Midbrain (tissue), 1 donor: ENCODE data around the gene SMIM24.

Experiments used
- DNase-seq: peaks from one replicate; lab custom pipeline; 2025; lab: John Stamatoyannopoulos, UW

Gene SMIM24

DNA sequence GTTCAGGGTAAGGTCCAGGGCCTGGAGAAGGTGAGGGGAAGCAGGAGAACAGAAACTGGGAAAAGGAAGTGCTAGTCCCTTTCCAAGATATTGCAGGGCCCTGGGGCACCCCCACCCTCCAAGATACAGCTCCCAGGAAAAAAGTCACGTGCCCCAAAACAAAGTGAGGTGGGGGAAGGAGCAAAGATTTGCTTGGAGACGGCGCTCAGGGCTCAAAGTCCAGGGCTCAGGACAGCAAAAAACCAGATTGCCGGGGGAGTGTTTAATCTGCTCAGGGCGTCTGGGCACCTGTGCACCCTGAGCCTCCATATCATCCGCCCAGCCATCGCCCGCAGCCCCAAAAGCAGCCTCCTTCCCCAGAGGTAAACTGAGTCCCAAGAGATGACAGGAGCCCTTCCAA, 6.3 kb downstream of the SMIM24 start:
- DNase-seq = no peak

DNA sequence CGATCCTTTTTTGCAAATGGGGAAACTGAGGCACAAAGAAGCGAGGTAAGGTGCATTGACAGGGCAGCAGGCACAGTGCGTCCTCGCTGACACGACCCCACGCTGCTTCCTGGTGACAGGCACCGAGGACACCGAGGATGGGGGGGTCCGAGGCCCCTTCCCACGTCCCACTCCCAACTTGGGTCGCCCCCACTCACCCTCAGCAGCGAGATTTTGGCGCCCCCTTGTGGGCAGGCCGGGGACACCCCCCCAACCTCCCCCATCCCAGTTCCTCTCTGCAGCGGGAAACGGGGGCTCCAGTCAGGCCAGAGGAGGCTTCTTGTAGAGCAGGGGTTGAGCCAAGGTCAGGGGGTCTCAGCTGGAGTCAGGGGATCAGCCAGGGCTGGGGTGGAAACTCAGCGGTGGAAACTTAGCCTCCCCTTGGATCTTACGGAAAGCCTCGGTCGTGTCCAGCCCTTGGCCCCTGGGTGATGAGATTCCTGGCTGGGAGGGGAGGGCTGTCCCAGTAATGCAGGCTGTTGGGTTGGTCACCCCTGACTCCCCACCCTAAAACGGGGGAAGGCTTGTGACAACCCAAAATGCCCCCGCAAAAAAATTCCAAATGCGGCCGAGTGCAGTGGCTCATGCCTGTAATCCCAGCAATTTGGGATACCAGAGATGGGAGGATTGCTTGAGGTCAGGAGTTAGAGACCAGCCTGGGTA, 8.2 kb downstream of the SMIM24 start:
- peak; percentile 20 for DNase-seq

DNA sequence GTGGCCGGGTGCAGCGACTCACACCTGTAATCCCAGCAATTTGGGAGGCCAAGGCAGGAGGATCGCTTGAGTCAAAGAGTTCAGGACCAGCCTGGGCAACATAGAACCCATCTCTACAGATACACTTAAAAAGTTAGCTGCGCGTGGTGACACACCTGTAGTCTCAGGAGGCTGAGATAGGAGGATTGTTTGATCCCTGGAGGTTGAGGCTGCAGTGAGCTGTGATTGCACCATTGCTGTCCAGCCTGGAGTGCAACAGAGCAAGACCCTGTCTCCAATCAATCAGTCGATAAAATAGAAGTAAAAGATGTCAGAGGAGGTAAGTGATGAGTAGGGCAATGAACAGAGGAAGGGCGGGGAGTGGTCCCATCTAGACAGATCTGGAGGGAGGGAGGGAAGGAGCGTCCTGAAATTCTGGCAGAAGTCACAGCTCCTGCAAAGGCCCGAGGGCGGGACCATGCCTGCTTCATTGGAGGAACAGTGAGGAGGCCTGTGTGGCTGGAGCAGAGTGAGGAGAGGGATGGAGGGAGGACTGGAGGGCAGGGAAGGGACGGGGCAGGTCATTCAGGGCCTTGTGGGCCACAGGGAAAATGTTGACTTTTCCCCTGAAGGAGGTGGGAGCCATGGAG, 9.7 kb downstream of the SMIM24 start:
- DNase-seq = no peak

DNA sequence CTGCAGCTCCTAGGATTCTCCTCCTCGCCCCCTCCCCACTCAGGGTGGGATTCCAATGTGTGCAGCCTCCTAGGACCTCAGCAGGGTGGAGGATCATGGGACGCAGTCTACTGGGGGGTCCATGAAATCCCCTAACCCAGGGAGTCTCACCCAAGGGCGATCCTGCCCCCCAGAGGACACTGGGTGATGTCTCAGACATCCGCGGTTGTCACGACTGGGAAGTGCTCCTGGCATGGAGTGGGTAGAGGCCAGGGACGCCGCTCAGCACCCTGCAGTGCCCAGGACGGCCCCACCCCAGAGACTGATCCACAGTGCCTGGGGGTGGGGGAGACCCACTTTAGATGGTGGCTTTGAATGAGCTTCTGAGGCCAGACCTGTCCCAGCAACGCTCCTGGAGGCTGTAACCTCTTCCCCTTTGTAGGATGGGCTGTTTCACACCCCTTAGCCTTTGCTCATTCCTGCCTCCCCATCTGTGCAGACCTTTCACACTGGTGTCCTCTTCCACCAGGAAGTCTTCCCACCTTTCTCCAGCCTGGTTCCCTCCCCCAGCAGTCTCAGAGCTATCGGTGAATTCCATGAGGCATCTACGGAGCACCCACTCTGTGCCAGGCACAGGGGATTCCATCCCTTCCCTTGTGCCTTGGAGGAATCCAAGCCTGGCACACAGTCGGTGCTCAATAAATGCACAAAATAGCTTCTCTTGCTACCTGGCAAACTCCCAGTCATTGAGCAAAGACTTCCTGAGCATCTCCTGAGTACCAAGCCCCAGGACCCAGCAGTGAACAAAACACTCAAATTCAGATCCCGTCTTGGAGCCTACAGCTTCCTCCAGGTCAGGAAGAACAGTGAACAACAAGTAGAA, 10.5 kb downstream of the SMIM24 start:
- no peak for DNase-seq

DNA sequence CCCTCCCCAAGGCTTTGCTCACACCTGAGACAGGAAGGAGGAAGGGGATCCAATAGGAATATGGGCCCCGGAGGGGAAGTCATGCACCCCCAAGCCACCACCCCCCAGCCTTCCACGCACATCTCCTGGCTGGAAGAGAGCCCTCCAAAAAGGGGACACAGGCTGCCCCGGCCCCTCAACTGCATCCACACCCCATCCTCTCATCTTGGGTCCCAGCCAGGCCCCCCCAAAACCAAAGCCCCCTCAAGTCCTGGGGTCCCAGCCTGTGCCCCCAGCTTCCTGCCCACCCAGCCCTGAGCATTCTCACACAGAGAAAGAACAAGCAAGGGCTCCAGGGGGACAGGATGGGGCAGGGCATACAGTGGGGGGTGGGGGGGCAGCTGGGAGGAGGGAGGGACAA, 12.1 kb downstream of the SMIM24 start:
- DNase-seq = no peak

DNA sequence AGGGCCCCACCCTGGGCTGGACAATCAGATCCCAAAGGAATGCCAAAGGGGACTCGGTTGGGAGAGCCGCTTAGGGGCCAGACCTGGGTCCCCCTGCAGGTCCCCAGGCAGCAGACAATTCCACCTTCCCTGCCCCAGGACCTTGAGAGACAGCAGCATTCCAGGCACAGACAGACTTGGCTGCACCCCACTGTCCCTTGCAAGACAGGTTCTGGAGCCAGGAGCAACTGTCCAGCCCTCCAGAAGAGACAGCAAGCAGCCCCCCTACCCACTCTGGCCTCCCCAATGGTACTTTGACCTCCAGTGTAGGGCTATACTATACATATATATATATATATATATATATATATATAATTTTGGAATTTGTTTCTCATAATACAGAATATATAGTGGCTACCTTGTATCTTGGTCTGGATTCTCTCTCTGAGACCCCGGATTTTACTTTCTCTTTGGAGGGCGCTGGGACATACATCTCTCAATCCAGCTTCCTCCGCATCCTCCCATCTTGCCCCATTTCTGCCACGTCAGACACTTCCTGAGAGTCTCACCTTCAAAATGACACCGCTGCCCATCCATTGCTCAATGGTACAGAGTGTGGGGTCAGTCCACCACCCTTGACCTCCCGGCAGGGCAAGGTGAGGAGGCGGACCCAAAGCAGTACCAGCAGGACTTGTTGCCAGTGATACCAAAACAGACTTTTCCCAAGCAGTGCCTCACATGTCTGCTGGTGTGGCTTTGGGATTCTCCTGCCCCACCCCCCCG, 12.7 kb downstream of the SMIM24 start:
- no peak for DNase-seq

DNA sequence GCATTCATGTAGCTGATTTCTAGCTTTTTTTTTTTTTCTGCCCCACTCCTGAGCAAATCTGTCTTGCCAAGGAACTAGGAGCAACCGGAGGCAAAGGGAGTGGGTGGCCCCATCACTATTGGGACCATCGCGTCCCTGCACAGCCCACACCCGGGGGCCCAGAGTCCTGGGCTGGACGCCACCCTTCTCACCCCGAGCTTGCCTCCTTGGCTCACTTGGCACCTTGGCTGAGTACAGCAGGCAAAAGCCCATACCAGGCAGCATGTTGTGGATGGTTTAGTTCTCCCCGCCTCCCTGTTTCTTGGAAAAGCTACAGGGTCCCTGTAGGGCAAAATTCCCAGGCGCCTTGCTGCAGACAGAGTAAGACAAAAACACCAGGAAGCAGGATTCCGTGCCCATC, 13.7 kb downstream of the SMIM24 start:
- peak; percentile 65 for DNase-seq

DNA sequence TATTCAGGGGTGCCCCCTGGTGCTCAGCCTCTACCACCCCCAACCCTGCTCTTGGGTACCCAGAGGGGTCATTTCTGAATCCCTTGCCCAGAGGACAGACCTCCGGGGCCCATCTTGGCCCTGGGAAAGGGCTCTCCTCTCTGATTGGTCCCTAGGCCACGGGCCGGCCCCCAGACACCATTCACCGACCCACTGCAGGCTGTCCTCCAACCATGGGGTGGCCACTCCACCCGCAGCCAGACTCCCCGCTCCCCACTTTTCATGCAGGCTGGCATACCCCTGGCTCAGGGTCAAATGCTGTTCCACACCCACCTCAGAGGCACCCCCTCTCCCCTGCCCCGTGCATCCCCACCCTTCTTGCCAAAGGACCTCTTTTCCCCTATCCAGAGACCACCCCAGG, 14.8 kb downstream of the SMIM24 start:
- no peak for DNase-seq

DNA sequence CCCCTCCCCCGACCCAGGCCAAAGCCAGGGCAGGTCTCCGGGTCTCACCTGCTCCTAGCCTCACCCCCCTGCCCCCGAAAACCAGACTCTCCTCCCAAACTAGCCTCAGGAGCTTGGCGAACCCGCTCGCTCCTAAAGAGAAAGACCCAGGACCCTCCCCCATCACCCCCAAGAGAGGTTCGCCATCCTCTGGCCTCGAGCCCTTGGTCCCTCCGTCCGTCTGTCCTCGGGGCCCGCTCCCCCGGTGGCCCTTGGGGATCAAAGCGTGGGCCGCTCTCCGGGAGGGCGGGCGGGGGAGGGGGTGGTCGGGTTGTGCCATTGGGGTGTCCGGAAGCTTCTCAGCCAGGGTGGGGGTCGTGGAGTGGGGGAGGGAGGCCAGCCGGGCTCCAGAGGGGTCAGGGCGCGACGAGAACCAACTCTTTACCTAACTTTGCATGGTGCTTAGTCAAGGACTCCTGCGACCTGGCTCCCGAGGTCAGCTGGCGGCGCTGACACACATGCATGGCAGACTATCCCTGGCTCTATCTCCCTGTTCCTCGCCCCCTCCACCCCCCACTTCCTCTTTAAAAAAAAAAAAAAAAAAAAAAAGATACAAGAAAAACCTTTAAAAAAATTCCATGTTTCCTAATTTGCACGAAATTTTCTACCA, 15.6 kb downstream of the SMIM24 start:
- DNase-seq = no peak

DNA sequence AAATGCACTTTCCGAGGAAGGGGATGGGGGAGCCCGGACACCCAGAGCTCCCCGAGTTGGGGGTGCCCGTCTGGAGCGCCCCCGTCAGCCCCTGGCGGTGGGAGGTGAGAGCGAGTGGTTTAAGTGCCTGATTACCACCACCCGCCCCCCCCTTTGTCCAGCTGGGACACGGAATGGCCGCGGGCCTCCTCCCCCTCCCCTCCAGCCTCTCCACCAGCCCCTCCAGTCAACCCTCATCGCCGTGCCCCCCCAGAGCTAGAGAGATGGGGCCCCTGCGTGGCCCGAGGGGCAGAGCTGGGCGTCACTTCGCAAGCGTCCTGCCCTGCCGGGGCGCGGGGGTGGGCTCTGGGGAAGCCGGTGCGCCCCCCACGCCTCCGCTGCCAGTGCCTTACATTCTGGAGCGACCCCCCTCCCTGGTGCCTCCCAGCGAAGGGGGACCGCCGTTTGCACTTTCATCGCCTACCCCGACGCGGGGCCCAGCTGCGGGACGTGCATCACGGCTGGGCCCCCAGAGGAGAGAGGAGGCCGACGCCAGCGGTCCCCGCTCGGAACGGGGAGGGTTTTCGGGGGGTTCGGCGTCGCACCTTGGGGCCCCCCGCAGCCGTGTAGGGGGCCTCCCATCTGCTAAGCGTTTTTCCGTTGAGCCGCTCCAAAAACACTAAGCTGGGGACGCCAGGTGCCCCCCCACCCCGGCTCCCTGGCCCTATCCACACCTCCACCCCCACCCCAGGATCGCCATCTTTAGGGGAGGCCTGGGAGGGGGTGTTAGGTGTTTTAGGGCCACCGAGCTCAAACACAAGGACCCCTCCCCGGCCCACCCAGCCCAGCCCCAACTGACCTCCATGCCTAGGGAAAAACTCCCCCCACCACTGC, 16.4 kb downstream of the SMIM24 start:
- no peak for DNase-seq

DNA sequence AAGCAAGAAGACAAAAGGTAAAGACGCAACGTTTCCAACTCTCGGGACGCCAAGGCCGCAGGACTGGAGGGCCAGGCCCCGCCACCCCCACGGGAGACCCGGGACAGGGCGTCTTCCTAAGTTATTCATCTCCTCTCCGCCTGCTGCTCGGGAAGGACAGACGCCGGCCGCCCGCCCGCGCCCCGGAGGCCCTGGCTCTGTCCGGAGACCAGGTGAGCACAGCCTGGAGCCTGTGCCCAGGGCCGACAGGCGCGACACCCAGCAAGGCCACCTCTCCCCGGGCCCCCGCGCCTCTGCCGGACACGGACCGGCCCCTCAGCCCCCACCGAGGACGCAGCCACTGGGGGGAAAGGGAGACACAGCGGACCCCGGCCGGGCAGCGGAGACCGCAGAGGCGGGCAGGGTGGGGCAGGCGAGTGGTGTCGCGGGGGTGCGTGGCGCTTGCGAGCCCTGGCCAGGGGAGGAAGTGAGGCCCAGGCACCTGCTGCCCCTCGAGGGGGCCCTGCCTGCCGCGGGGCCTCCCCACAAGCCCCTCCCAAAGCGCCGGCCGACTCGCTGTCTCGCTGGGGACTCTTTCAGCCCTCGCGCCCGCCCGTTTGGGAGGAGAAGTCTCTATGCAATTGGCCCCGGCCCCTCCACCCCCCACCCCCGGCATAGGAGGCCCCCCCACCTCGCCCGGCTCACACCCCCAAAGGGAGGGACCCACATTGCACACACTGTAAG, 17.2 kb downstream of the SMIM24 start:
- no peak for DNase-seq

DNA sequence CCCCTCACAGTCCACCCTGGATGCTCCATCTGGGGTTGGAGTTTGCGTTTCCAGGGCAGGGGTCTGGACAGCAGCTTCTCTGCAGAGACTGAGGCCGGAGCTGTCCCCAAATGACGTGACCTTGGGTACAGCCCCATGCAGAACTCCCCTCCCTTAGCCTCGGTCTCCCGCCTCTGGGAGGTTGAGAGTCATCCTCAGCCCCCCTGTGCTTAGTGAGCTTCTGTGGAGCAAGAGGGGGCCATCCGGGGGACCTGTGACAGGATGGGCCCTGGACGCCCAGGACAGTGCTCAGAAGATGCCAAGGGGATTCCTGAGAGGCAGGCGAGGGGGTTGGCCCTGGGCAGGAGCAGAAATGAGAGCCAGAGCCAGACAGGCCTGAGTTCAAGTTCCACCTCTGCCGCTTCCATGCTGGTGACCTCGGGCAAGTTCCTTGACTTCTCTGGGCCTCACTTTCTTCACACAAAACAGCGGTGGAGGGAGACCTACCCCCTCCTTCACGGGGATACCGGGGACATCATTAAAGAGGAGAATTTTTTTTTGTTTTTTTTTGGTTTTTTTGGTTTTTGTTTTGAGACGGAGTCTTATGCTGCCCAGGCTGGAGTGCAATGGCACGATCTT, 20.3 kb downstream of the SMIM24 start:
- no peak for DNase-seq

DNA sequence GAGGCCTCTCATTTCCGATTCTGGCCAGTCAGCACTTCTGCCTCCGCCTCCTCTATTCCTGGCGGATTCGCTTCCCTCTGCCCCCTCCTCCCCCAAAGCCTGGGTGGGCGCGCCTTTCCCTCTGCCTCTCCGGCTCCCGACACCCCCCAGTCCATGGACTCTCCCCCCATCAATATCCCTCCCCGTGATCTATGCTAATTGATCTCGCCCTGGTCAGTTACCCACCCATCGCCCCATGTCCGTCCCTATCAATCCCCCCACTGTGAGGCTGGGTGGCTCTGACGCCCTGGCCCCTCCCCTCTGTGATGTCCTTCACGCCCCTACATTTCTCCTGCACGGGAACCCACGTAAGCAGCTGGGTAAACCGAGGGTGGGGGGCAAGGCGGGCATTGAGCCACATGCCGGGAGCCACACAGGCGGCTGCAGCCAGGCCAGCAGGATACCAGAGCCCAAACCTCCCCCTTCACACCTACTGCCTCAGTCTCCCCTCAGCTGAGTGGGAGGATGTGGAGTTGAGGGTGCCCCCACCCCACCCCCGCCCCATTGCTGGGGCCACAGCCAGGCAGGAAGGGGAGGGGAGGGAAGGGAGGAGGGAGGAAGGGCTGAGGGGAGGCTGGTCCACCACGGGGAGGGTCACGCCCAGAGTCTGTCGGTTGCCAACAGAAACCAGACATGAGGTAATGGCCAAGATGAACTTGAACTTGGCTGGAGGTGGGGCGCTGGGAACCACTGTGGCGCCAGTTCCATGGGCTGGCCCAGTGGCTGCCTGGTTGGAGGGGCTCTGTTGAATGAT, 21.0 kb downstream of the SMIM24 start:
- peak; percentile 57 for DNase-seq

DNA sequence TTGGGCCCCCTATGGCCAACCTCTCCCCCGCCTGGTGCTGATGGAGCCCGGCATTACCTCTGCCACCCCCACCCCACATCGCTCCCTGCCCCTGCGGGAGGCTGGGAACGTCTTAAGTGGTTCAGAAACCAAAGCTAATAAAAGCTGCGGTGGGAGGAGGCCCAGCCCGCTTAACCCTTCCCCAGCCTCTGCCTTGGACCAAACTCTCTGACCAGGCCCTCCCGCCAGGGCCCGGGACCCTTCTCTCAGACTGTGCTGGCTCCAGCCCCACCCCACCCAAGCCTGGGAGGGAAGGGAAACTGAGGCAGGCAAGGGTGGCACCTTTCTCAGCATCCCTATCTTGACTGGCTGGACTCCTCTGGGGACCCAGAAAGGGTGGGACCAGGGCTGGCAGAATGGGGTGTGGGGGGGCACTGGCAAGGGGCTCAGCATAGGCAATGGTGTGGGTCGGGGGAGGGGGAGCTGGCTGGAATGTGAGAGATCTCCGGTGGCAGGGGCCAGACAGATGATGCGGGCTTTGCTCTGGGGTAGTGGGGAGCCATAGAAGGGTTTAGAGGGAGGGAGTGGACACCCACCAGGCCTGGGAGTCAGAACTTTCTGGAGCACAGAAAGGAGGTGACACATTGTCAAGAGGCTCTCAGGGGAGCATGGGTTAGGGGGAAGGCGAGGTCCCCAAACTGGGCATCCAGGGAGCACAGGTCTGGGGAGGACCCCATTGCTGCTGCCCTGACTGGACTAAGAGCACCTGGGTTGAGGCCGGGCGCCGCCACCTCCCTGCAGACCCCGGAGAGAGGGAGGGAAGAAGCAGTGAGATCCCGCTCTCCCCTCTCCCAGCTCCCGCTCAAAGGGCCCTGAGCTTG, 21.9 kb downstream of the SMIM24 start:
- DNase-seq = no peak

DNA sequence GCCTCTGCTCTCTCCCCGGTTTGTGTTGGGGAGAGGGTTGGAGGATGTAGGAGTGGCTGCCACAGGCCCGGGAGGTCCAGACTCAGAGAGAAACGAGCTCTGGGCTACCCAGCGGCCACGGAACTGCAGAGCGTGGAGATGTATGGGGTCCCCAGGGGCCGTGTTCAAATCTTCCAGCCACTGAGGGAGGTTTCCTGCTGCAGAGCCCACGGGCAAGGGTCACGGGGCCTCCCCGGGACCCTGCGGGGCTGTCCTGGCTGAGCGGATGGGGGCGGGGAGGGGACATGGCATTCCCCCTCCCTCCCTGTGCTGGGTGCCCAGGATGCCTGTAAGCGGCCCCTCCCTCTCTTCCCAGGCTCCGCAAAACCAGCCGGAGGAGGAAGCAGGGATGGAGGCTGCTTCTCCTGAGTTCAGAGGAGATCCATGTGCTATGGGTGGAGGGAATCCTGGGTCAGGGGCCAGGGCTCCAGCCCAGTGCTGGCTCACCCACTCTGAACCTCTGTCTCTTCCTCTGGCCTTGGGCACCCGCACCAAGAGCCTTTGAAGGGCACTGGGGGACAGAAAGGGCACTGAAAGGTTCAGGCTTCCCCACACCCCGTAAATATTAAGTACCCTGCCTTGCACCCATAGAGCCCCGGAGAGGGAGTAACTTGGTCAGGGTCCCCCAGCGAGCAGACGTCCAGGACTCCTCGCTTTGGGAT, 22.6 kb downstream of the SMIM24 start:
- no peak for DNase-seq

DNA sequence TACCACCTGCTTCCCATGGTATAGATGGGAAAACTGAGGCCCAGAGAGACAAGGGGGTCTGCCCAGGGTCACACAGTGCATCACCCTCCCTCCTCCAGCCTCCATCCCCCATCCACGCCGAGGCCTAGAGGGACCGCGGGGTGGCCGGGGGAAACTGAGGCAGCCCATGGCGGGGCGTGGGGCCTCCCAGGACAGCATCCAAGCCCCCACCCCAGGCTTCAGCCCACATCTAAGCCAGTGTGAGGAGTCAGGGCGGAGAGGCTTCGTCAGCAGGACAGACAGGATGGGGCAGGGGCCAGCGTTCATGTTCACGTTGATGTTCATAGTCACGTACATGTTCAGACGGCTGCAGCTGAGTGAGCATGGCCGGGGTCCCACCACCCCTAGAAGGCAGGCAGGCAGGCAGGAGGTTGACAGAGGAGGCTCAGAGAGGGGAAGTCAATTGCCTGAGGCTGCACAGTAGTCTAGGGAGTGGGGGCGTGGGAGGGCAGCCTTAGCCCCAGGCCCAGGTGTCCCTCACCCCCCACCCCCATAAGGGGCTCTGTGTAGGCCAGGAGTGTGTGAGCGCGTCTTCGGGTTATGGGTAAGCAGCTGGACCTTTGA, 23.3 kb downstream of the SMIM24 start:
- DNase-seq = no peak
